HG03439 (cell line): ENCODE data around the gene OGFR.
"Not testable (repeated sequence)": the region's sequence is repeated elsewhere in the genome, so short reads cannot be mapped to it uniquely, and the experiment has no call there.

Source experiments
- ATAC-seq: cut with Tn5 transposase; IDR thresholded peaks from one replicate; pipeline ENCODE4 v1.9.1; 2021; ENCODE audit warnings: mild to moderate bottlenecking, moderate library complexity; ENCODE audit not compliant: unreplicated experiment

OGFR gene

GRCh38 chr20:62836967-62837490 lies 32.4 kb downstream of the OGFR start:
- no peak for ATAC-seq

GRCh38 chr20:62837790-62838127 lies 33.1 kb downstream of the OGFR start:
- no peak for ATAC-seq

DNA sequence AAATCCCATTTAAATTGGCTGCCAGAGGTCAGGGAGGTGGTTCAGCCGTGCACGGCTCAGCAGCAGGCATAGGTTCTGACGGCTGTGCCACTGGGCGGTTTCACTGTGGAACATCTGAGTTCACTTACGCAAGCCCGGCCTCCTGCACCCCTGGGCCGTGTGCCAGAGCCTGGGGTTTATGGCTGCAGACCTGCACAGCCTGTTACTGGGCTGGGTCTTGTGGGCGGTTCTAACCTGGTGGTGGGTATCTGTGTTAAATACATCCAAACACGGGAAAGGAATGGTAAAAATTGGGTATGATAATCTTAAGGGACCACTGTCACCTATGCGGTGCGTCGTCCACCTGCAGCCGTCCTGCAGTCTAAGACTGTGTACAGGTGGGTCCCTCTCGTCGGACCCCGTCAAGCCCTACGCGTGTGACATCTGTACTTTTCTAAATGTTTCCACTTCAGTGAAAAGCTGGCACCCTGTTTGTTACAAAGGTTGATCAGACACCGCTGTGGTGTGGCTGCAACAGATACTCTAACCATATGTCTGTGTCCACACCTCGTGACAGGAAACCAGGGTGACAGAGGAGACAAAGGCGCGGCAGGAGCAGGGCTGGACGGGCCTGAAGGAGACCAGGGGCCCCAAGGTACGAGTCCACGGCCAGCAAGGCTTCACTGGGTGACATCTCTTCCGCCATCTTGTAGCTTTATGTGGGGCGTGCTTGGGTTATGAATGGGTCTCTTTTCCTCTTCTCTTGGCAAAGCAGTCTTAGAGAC lies 33.7 kb downstream of the OGFR start:
- peak; percentile 77 for ATAC-seq

DNA sequence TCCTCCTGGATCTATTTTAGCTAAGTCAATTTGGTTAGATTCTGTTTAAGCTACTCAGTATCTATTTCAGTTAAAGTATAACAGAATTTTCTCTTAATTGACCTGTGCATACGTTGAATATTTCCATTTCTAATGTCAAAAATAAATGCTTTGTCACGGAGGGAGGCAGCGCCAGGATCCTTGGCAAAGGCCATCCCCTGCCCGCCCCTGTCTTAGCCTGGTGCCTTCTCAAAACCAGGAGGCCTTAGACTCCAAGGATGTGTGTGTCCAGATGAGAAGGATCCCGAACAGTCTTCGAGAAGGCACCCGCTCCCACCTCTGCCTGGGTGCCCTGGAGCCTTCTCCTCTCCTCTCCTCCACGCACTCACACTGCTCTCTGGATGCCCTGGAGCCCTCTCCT lies 34.6 kb downstream of the OGFR start:
- ATAC-seq = no peak

- ATAC-seq = no peak
Measured at GRCh38 chr20:62839816-62840215, 35.2 kb downstream of the OGFR start.

- ATAC-seq = no peak
Measured at GRCh38 chr20:62840244-62841197, 35.9 kb downstream of the OGFR start.

DNA sequence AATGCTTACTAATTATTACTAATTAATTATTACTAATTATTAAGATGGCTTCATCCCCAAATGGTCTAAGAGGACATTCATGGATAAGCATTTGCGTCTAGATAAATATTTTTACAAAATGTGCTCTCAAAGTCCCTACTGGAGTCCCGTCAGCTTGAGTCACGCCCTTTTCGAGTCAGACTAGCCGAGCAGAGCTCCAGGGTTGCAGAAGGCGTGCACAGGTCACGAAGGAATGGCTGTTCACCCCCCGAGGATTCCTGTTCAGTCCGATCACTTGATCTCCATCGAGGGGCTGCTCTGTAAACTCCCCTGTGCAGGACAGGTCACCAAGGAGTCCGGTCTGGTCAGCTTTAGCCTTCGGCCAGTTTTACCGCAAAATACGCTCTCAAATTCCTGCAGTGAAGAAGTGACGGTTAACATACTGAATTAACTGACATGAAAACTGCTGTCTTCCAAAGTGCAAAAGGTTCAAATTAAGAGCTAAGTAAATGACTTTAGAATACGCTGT lies 37.1 kb downstream of the OGFR start:
- no peak for ATAC-seq

DNA sequence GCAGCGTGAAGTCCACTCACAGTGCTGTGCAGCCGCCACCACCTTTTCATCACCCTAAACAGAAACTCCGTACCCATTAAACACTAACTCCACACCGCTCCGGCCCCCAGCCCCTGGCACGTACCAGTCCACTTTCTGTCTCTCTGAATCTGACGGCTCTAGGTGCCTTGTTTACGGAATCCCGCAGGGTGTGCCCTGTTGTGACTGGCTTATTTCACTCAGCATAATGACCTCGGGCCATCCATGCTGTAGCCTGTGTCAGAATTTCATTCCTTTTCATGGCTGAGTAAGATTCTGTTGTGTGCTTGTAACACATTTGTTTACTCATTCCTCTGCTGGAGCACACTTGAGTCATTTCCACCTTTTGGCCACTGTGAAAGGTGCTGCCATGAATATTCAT lies 39.0 kb downstream of the OGFR start:
- no peak for ATAC-seq

GRCh38 chr20:62844182-62844581 lies 39.5 kb downstream of the OGFR start:
- no peak for ATAC-seq

DNA sequence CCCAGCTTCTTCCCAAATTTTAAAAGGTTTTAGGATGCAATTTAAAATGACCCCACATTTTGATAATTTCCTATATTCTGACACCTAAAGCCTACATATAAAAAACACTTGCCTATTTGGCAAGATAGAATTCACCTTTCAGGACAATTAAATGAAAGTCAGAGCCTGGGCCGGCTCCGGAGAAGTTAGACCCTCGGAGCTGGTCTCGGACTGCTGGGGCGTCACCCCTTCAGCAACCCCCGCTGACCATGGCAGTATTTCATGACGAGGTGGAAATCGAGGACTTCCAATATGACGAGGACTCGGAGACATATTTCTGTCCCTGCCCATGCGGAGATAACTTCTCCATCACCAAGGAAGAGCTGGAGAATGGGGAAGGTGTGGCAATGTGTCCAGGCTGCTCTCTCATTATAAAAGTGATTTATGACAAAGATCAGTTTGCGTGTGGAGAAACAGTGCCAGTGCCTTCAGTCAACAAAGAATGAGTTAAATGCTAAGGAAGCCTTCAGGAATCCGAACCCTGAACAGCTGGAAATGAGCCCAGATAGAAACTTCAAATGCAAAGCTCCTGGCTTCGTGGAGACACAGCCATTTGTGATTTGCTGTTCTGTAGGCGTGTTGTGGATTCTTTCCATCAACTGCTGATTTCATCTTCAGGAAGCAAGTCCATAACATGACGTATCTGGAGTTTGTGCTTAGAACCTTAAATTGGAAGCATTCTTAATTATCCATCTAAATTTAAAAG lies 41.0 kb downstream of the OGFR start:
- ATAC-seq = no peak

GRCh38 chr20:62846166-62846890 lies 41.7 kb downstream of the OGFR start:
- no peak for ATAC-seq

DNA sequence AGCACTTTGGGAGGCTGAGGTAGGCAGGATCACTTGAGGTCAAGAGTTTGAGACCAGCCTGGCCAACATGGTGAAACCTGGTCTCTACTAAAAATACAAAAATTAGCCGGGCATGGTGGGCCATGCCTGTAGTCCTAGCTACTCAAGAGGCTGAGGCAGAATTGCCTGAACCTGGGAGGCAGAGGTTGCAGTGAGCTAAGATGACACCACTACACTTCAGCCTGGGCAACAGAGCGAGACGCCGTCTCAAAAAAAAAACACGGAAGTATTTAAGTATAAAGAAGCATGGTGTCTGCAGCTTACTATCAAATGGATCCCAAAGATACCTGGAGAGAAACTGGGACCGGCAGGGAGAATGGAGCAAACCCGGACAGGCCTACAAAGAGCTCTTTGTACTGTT lies 44.3 kb downstream of the OGFR start:
- not testable (repeated sequence) for ATAC-seq

- ATAC-seq = no peak
Measured at GRCh38 chr20:62849431-62849830, 44.8 kb downstream of the OGFR start.

DNA sequence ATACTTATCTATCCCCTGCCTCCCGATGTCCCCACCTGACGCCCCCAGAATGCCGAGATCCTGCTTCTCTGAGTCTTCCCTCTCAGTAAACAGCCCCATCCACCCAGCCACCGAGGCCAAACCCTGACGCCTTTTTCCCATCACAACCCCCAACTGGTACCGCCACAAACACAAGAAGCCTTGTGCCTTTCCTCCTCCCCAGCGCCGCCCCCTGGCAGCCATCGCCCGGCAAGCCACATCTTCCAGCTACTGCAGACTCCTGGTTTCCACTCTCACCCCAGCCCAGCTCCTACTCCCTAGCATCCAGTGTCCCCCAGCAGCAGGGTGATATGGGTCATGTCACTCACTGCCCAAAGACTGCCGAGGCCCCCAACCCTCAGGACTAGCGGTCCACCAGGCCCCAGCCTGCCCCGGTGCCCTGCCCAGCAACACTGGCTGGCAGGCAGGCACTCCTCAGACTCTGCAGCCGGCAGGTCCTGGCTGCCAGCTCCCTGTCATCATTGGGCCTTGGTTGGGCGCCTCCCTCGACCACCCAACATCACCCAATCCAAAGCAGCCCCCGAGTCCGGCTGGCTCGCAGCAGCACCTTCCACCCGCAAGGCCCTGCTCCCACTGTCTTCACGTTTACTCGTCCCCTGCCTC lies 45.8 kb downstream of the OGFR start:
- ATAC-seq = no peak

GRCh38 chr20:62852196-62852595 lies 47.6 kb downstream of the OGFR start:
- no peak for ATAC-seq

DNA sequence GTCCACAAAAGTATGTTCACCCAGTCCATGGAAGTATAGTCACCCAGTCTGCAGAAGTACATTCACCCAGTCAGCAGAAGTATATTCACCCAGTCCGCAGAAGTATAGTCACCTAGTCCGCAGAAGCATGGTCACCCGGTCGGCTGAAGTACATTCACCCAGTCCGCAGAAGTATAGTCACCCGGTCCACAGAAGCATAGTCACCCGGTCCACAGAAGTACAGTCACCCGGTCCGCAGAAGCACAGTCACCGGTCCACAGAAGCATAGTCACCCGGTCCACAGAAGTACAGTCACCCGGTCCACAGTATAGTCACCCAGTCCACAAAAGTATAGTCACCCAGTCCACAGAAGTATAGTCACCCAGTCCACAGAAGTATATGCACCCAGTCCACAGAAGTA lies 48.2 kb downstream of the OGFR start:
- no peak for ATAC-seq

- ATAC-seq = not testable (repeated sequence)
Measured at GRCh38 chr20:62853304-62853703, 48.7 kb downstream of the OGFR start.

GRCh38 chr20:62854121-62854520 lies 49.5 kb downstream of the OGFR start:
- no peak for ATAC-seq

- ATAC-seq = no peak
Measured at GRCh38 chr20:62855120-62855519, 50.5 kb downstream of the OGFR start.
